Esophagus (tissue), 2 donors: ENCODE measurements around the gene GLOD4. TPM values are rescaled to one million over a fixed set of nuclear protein-coding genes. Genes with fewer than 3 reads are reported as not detected.
"Not testable (repeated sequence)": the region's sequence is repeated elsewhere in the genome, so short reads cannot be mapped to it uniquely, and the experiment has no call there.

Experiments used
- H3K27ac ChIP-seq, 2 donors: one replicate each; pipeline ENCODE4 v1.5.1; 2013; ENCODE audit warnings: low read depth in 2 of 2, mild to moderate bottlenecking in 2 of 2, inconsistent platforms in 1 of 2, low read length in 1 of 2, moderate library complexity in 1 of 2
- H3K27me3 ChIP-seq, 2 donors: one replicate each; pipeline ENCODE4 v1.6.1; 2013; ENCODE audit warnings: low read length in 2 of 2, control low read depth in 1 of 2, mild to moderate bottlenecking in 1 of 2; ENCODE audit not compliant: insufficient read depth in 2 of 2, control insufficient read depth in 1 of 2
- H3K36me3 ChIP-seq, 2 donors: one replicate each; pipeline ENCODE4 v1.6.1; 2013; ENCODE audit warnings: low read length in 1 of 2; ENCODE audit not compliant: control insufficient read depth in 2 of 2, insufficient read depth in 2 of 2
- H3K4me1 ChIP-seq, 2 donors: one replicate each; pipeline ENCODE4 v1.6.1; 2013; ENCODE audit warnings: low read length in 1 of 2; ENCODE audit not compliant: control insufficient read depth in 2 of 2, insufficient read depth in 2 of 2
- H3K4me3 ChIP-seq, 2 donors: one replicate each; pipeline ENCODE4 v1.5.1; 2013; ENCODE audit warnings: low read length in 2 of 2, mild to moderate bottlenecking in 2 of 2, low read depth in 1 of 2, moderate library complexity in 1 of 2
- H3K9me3 ChIP-seq, 2 donors: one replicate each; pipeline ENCODE4 v1.6.1; 2013; ENCODE audit warnings: mild to moderate bottlenecking in 2 of 2, low read depth in 1 of 2, low read length in 1 of 2, moderate library complexity in 1 of 2; ENCODE audit not compliant: control insufficient read depth in 2 of 2, insufficient read depth in 1 of 2
- WGBS, 2 donors: extraction: QIAGEN DNeasy Blood & Tissue Kit; methylation state at CpG; one replicate each; pipeline ENCODE4 v1.1.7; 2013; 5-methylcytosine and 5-hydroxymethylcytosine counted together
- polyA plus RNA-seq, 2 donors: library from polyadenylated mRNA; stranded (reverse); fragments of 200-250 nt; gene quantifications; one replicate each; pipeline ENCODE4 v1.2.3, GENCODE V29; 2013
- donor health status: healthy with polysubstance abuse.
- donor health status: Bipolar disorder and iron deficiency.

Gene GLOD4
- polyA plus RNA-seq, 2 donors = 20.8 to 34.3 TPM

DNA sequence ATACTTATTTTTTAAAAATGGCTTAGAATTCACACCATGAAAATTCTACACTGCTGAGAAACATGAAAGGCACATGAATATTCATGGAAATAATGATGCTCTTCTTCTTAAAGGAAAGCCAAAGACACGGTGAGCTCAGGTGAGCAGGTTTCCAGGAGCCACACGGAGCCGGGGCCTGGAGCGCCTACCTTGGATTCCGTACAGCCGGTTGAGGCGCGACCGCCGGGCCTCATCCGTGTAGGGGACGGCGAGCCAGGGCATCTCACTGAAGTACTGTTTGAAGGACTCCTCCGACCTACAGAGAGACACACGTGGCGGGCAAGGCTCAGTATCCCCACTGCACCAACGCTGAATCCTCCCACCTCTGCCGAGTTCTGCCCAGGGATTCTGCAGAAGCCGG lies 37.2 kb upstream of the GLOD4 start:
- H3K4me1 ChIP-seq = no peaks in the 10 kb centered on the region
- no peak overlapping the region for H3K27ac ChIP-seq
- 95 to 96% methylated on average over 19 of the region's 19 CpGs for WGBS, 2 donors
- no peak overlapping the region for H3K4me3 ChIP-seq
- H3K36me3 ChIP-seq = peaks cover 0 to 15% of the 10 kb centered on the region in 2 donors
- no peaks in the 10 kb centered on the region for H3K27me3 ChIP-seq
- no peaks in the 10 kb centered on the region for H3K9me3 ChIP-seq

DNA sequence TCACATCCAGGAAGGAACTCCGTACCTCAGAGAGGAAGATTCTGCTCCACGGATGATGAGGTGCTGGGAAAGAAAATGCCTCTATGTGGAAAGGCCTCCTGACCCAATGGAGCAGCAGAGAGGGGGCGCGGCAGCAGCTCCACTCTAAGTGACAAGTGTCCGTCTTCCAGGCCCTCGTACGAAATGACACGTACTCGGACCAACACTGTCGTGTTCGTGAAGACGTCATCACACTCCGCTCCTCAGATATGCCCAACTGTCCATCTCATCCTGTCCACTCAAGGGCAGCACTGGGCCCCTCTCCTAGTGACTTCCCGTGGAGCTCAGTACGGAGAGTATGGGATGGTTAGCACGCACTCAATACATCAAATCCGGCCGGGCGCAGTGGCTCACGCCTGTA lies 32.3 kb upstream of the GLOD4 start:
- WGBS, 2 donors = 92 to 93% methylated on average over 20 of the region's 20 CpGs
- Histone ChIP-seq H3K36me3 (peaks cover 0 to 21% of the 10 kb centered on the region in 2 donors), H3K27ac (no peak overlapping the region), H3K27me3 (no peaks in the 10 kb centered on the region), H3K4me1 (no peaks in the 10 kb centered on the region), H3K9me3 (peaks cover 0 to 4% of the 10 kb centered on the region in 2 donors), H3K4me3 (no peak overlapping the region)

- WGBS, 2 donors = 91 to 95% methylated on average over 14 of the region's 14 CpGs
- H3K36me3 ChIP-seq = peaks cover 0 to 21% of the 10 kb centered on the region in 2 donors
- no peak overlapping the region for H3K27ac ChIP-seq
- H3K27me3 ChIP-seq = no peaks in the 10 kb centered on the region
- H3K4me3 ChIP-seq = no peak overlapping the region
- peaks cover 0 to 4% of the 10 kb centered on the region in 2 donors for H3K9me3 ChIP-seq
- H3K4me1 ChIP-seq = no peaks in the 10 kb centered on the region
Observed at GRCh38 chr17:812638-813204, 30.6 kb upstream of the GLOD4 start.

DNA sequence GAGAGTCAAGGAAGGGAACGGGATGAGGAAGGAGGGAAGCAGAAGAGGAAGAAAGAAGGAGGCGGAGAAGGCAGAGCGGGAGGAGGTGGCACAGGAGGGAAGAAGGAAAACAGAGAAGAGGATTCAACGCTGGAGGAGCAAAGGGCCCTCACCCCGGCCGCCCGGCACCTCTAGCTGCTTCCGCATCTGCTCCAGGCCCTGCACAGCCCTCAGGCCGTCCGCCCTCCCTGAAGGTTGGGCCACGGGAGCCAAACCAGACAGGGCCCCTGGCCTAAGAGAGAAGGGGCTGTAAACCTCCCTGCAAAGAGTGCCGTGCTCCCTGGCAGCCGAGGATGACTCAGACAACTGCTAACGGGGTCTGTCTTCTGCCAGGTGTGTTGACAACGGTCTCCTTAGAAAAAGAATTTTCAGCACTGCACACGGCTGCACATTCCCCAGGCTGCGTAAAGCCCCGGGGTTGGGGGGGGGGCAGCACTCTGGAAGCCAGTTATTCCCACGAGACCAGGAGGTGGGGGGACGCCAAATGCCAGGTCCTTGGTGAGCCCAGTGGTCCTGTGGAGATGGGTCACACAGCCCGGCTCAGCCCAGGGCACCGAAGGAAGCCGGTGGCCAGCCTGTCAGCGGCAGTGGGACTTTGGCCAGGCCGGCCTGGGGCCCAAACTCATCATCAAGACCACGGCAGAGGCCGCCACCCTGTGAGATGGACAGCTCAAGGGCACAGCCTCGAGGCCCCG lies 29.1 kb upstream of the GLOD4 start:
- H3K27ac ChIP-seq = no peak overlapping the region
- no peaks in the 10 kb centered on the region for H3K27me3 ChIP-seq

DNA sequence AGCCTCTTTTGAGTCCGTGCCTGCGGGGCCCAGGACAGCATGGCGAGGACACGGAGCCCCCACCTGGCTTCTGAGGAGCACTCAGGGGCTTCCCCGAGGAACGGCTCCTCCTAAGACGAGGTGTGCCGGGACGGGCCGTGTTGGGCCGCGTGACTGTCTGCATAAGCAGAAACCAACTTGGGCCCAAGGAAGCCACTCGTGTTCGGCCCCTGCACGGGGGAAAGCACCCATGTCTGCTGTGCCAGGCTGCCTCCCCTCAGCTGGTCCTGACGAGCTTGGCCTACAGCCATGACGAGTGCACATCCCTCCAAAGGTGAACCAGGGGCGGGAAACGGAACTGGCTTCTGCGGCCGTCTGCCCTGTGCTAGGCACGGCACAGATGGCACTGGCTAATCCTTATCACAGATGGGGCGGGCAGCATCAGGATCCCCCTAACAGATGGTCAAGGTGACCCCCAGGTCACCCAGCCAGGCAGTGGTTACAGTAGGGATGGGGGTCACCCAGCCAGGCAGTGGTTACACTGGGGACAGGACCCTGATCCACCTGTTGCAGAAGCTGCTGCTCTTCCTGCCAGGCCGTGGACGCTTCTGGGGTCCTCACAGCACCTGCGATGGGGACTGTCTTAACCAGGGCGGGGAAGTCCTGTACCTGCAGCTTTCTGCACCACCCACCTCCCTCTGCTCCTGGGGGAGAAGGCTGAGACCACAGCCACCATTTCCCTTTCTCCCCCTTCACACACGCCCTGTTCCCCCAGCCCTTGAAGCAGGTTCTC lies 25.6 kb upstream of the GLOD4 start:
- Histone ChIP-seq H3K27ac (no peak overlapping the region), H3K36me3 (peaks cover 0 to 23% of the 10 kb centered on the region in 2 donors), H3K4me3 (no peak overlapping the region), H3K4me1 (no peaks in the 10 kb centered on the region), H3K27me3 (no peaks in the 10 kb centered on the region), H3K9me3 (peaks cover 0 to 4% of the 10 kb centered on the region in 2 donors)
- 88 to 90% methylated on average over 28 of the region's 28 CpGs for WGBS, 2 donors

More for the DNA sequence above, 29.1 kb upstream of the GLOD4 start:
- WGBS, 2 donors = 82% methylated on average over 28 to 29 of the region's 29 CpGs
- H3K4me1 ChIP-seq = no peaks in the 10 kb centered on the region
- peaks cover 0 to 4% of the 10 kb centered on the region in 2 donors for H3K9me3 ChIP-seq
- H3K36me3 ChIP-seq = peaks cover 0 to 25% of the 10 kb centered on the region in 2 donors
- no peak overlapping the region for H3K4me3 ChIP-seq

- H3K4me3 ChIP-seq = no peak overlapping the region
- H3K9me3 ChIP-seq = no peaks in the 10 kb centered on the region
- 89 to 90% methylated on average over 33 of the region's 33 CpGs for WGBS, 2 donors
- H3K27ac ChIP-seq = no peak overlapping the region
- no peaks in the 10 kb centered on the region for H3K4me1 ChIP-seq
- peaks cover 0 to 19% of the 10 kb centered on the region in 2 donors for H3K36me3 ChIP-seq
- no peaks in the 10 kb centered on the region for H3K27me3 ChIP-seq
Observed at GRCh38 chr17:806781-807522, 24.9 kb upstream of the GLOD4 start.

GRCh38 chr17:806346-806745 lies 24.3 kb upstream of the GLOD4 start:
- Histone ChIP-seq H3K27me3 (no peaks in the 10 kb centered on the region), H3K36me3 (peaks cover 0 to 19% of the 10 kb centered on the region in 2 donors)
- WGBS, 2 donors = 82 to 85% methylated on average over 13 of the region's 13 CpGs

GRCh38 chr17:805886-806285 lies 23.8 kb upstream of the GLOD4 start:
- H3K4me1 ChIP-seq, H3K4me3 ChIP-seq, H3K27ac ChIP-seq, H3K9me3 ChIP-seq, H3K27me3 ChIP-seq: not testable (repeated sequence)
- 93 to 96% methylated on average over 15 to 23 of the region's 23 CpGs for WGBS, 2 donors
- peaks cover 0 to 21% of the 10 kb centered on the region in 2 donors for H3K36me3 ChIP-seq

More at GRCh38 chr17:806346-806745, 24.3 kb upstream of the GLOD4 start:
- Histone ChIP-seq H3K4me1 (no peaks in the 10 kb centered on the region), H3K9me3 (no peaks in the 10 kb centered on the region), H3K27ac (no peak overlapping the region), H3K4me3 (no peak overlapping the region)
